Fibroblast of villous mesenchyme (primary cell): Measurements from ENCODE around the gene PFDN5. TPM values are rescaled to one million over a fixed set of nuclear protein-coding genes. Genes with fewer than 3 reads are reported as not detected.

Experiments used
- DNase-seq: peaks from one replicate; pipeline ENCODE4 v3.0.0-alpha.2; 2010; ENCODE audit warnings: low read depth
- H3K4me3 ChIP-seq: 2 replicates; pipeline ENCODE4 v1.5.1; 2011; ENCODE audit warnings: low read depth, mild to moderate bottlenecking, low read length
- CTCF ChIP-seq: IDR thresholded peaks from 2 replicates; pipeline ENCODE4 v1.5.1; 2012; ENCODE audit warnings: low read depth, mild to moderate bottlenecking, low read length; ENCODE audit not compliant: insufficient read depth
- total RNA-seq: library from RNA; depleted of rRNA; stranded (reverse); fragments of >200 nt; gene quantifications from 2 replicates; pipeline ENCODE4 v1.2.3, GENCODE V29; 2012

PFDN5 gene
- total RNA-seq, 1 donor, result 382 TPM

GRCh38 chr12:53298164-53298563 lies 2.8 kb downstream of the PFDN5 start:
- H3K4me3 ChIP-seq, result no peak overlapping the region
- no peak for TF ChIP-seq CTCF
- DNase-seq, result peak; percentile 91

DNA sequence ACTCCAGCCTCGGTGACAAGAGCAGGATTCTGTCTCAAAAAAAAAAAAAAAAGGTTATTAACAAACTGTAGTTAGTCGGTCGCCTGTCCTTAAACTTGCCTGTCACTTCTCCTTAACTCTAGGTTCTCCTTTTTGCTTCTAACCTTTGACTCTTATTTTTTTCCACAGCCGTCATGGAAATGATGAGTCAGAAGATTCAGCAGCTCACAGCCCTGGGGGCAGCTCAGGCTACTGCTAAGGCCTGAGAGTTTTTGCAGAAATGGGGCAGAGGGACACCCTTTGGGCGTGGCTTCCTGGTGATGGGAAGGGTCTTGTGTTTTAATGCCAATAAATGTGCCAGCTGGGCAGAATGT lies 3.7 kb downstream of the PFDN5 start:
- DNase-seq, result peak; percentile 88

GRCh38 chr12:53299454-53300180 lies 4.3 kb downstream of the PFDN5 start, which contains the start of gene MYG1:
Gene MYG1, plus strand, starts transcription at chr12:53299695. Its CDS starts 43 bp downstream, at chr12:53299738.
- DNase-seq, result peak; percentile 88
- H3K4me3 ChIP-seq, result peak within 1 kb of the TSS; percentile 73
- peak; percentile 25 for TF ChIP-seq CTCF

More for the DNA sequence above, 3.7 kb downstream of the PFDN5 start:
- peak overlapping the region; percentile 73 for H3K4me3 ChIP-seq
- no peak for TF ChIP-seq CTCF

DNA sequence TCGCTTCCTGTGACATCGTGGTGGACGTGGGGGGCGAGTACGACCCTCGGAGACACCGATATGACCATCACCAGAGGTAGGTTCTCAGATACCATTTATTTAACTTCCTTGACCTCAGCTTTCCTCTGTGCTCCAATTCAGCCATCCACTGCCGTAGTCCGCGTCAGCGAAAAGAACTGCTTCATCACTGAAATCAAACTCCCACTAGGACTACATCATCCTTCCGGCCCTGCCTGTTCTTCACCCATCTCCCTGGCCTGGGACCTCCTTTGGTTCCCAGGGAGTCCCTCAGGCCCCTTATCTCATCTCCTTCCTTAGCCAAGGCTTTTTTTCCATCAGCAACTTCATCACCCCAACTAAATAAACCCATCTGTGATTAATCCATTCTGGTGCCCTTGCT lies 4.8 kb downstream of the PFDN5 start:
- no peak for TF ChIP-seq CTCF
- H3K4me3 ChIP-seq, result peak overlapping the region; percentile 73
- DNase-seq, result peak; percentile 58

DNA sequence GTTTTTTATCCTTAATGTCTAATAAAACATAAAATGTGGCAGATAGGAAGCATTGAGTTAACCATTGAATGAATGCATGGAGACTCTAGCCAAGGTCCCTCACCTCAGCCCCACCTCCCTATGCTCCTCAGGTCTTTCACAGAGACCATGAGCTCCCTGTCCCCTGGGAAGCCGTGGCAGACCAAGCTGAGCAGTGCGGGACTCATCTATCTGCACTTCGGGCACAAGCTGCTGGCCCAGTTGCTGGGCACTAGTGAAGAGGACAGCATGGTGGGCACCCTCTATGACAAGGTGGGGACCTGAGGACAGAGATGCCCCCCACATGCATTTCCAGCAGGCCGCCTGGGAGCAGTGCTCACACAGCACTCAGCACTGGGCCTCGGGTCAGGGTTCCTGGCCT lies 7.6 kb downstream of the PFDN5 start:
- DNase-seq, result no peak
- no peak for TF ChIP-seq CTCF
- no peak overlapping the region for H3K4me3 ChIP-seq

DNA sequence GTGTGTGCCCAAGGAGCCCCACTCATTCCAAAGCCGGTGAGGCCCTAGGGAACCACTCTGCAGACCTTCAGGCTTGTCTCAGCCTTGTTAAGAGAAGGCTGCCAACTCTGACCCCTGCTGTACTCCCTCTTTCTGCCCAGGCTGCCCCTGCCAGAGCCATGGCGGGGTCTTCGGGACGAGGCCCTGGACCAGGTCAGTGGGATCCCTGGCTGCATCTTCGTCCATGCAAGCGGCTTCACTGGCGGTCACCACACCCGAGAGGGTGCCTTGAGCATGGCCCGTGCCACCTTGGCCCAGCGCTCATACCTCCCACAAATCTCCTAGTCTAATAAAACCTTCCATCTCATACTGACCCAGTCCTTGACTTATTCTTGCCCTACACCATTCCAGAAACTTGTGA lies 11.5 kb downstream of the PFDN5 start:
- no peak for TF ChIP-seq CTCF
- DNase-seq, result no peak
- H3K4me3 ChIP-seq, result no peak overlapping the region

DNA sequence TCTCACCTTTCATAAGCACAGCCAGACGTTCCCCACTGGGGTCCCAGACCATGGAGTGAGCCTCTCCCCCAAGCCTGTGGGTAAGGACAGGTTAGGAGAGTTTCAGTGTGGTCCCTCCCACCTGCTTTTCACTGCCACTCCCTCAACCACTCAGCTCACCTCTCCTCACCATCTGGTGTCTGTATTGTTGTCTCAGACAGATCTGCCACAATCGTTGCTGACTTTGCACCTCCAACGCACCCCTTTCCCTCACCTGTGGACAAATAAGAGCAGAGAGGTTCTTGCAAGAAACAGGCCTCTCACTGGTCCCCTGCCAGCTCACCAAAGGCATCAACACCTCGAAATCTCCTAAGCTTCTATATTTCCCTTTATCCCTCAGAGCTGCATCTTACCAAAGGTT lies 12.9 kb downstream of the PFDN5 start:
- no peak for DNase-seq
- TF ChIP-seq CTCF, result no peak
- no peak overlapping the region for H3K4me3 ChIP-seq
